Transverse colon (tissue), 4 donors: ENCODE results near the gene RIPOR3. TPM values are rescaled to one million over a fixed set of nuclear protein-coding genes. Genes with fewer than 3 reads are reported as not detected.
A peak's percentile ranks its signal among the peaks of the same experiment; 100 is the strongest.

Source experiments
- DNase-seq: peaks from one replicate; pipeline ENCODE4 v3.0.0-alpha.2; 2019
- H3K27ac ChIP-seq, 4 donors: fragments of 200-600 bp; sonication (generic); 2 replicates each; pipeline ENCODE4 v1.5.1; 2016 to 2018; ENCODE audit warnings: inconsistent platforms in 4 of 4
- H3K27me3 ChIP-seq: fragments of 200-600 bp; sonication (generic); 2 replicates; pipeline ENCODE4 v1.5.1; 2017; ENCODE audit warnings: inconsistent platforms
- H3K36me3 ChIP-seq, 4 donors: fragments of 200-600 bp; sonication (generic); 2 replicates each; pipeline ENCODE4 v1.5.1; 2017 to 2019; ENCODE audit warnings: inconsistent platforms in 4 of 4
- H3K4me1 ChIP-seq, 4 donors: fragments of 200-600 bp; sonication (generic); 2 replicates each; pipeline ENCODE4 v1.5.1; 2017 to 2020; ENCODE audit warnings: inconsistent platforms in 4 of 4
- H3K4me3 ChIP-seq, 4 donors: fragments of 200-600 bp; sonication (generic); 1 replicate in 1 of 4; 2 replicates in 3 of 4; pipeline versions ENCODE4 v1.5.1 to v1.6.1; 2017 to 2019; ENCODE audit warnings: inconsistent platforms in 4 of 4
- H3K9me3 ChIP-seq, 2 donors: fragments of 200-600 bp; sonication (generic); 2 replicates each; pipeline ENCODE4 v1.5.1; 2017 to 2019; ENCODE audit warnings: inconsistent platforms in 2 of 2
- CTCF ChIP-seq, 5 experiments: fragments of 200-600 bp in 3 of 5; fragments of 450-650 bp in 2 of 5; sonication (generic) in 3 of 5; IDR thresholded peaks; 1 replicate in 2 of 5; 2 replicates in 3 of 5; pipeline ENCODE4 v1.5.1; 2016 to 2017; ENCODE audit warnings: antibody characterized with exemption in 5 of 5, inconsistent platforms in 3 of 5, mild to moderate bottlenecking in 2 of 5, moderate library complexity in 1 of 5
- EP300 ChIP-seq: sonication (generic); formaldehyde crosslinking; IDR thresholded peaks from one replicate; pipeline ENCODE4 v1.6.1; 2017; ENCODE audit warnings: antibody characterized with exemption, low read depth
- POLR2A ChIP-seq: fragments of 450-650 bp; IDR thresholded peaks from one replicate; pipeline ENCODE4 v1.6.1; 2016; ENCODE audit warnings: antibody characterized with exemption, mild to moderate bottlenecking, moderate library complexity
- POLR2AphosphoS5 ChIP-seq, 3 donors: sonication (generic); formaldehyde crosslinking; IDR thresholded peaks; one replicate each; pipeline ENCODE4 v1.6.1; 2016; ENCODE audit warnings: antibody characterized with exemption in 3 of 3
- WGBS, 2 donors: methylation state at CpG; one replicate each; pipeline ENCODE4 v1.1.5; 2018; ENCODE audit warnings: low coverage in 1 of 2; 5-methylcytosine and 5-hydroxymethylcytosine counted together
- in situ Hi-C, 4 donors: fragments of 200-750 bp; cut with MboI; loops; one replicate each; pipeline versions ENCODE4 v1.15.0 to v1.15.1; 2017; ENCODE audit warnings: low sequenced_read_pairs in 3 of 4, low pct_ligation_motif_present in 1 of 4, low pct_unique_long_range_greater_than_20kb in 1 of 4
- intact Hi-C: fragments of 100-400 bp; cut with DNase I; formaldehyde crosslinking; loops from one replicate; pipeline ENCODE4 v1.15.1; 2023; ENCODE audit warnings: low total_unique reads
- total RNA-seq, 4 donors: library from RNA; depleted of rRNA; stranded (reverse); fragments of >200 nt; gene quantifications; one replicate each; pipeline ENCODE4 v1.1.0, GENCODE V29; 2016

RIPOR3 gene
- total RNA-seq, 4 donors from 2014 or later: 4.6 to 15.7 (median 8.7) TPM

DNA sequence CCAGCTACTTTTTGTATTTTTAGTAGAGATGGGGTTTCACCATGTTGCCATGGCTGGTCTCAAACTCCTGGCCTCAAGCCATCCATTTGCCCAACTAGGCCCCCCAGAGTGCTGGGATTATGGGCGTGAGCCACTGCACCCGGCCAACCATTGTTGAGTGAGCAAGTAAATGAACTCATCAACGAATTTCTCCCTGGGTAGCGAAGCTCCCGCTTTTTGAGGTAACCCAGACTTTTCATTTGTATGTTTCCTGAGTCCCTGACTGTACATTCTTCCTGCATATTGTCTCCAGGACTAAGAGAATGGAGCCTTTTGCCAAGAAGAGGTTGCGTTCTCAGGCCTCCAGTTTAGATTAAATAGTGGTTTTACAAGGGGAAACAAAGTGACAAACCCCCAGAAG is 36.4 kb downstream of the RIPOR3 start:
- H3K27ac ChIP-seq: peak overlapping the region; percentile 81 to 86 (median 84)
- intact Hi-C loops: no loop called here
- no peaks in the 10 kb centered on the region for H3K9me3 ChIP-seq
- peak overlapping the region in 1 of 4 donors; percentile 16 for H3K4me3 ChIP-seq
- H3K27me3 ChIP-seq: no peaks in the 10 kb centered on the region
- in situ Hi-C loops: no loop called here
- 60 to 73% methylated on average over 3 to 6 of the region's 6 CpGs for WGBS, 2 donors
- peaks cover 0 to 33% (median 10%) of the 10 kb centered on the region in 4 donors for H3K4me1 ChIP-seq
- TF ChIP-seq CTCF (IDR thresholded peaks at IDR 0.05) (no peak), POLR2AphosphoS5 (IDR thresholded peaks at IDR 0.05) (no peak), EP300 (no peak), POLR2A (no peak)
- no peaks in the 10 kb centered on the region for H3K36me3 ChIP-seq
- DNase-seq: no peak

DNA sequence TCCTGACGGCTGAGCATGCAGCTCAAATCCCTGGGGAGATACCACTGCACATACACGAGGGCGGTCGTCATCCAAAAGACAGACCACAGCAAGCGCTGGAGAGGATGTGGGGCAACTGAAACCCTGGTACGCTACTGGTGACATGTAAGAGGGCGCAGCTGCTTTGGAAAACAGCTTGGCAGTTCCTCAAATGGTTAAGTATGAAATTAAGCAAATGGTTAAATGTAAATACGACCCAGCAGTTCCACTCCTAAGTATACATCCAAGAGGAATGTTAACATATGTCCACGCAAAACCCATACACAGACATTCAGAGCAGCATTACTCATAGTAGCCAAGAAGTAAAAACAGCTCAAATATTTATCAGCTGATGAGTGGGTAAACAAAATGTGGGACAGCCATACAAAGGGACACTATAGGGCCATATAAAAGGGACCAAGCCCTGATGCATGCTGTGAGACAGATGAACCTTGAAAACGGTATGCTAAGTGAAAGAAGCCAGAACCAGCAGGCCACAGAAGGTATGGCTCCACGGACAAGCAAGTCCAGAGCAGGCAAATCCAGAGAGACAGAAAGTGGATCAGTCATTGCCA is 38.5 kb downstream of the RIPOR3 start:
- Histone ChIP-seq H3K27me3 (no peaks in the 10 kb centered on the region), H3K27ac (peak overlapping the region; percentile 6 to 84 (median 36)), H3K4me3 (no peak overlapping the region), H3K36me3 (no peaks in the 10 kb centered on the region), H3K9me3 (no peaks in the 10 kb centered on the region), H3K4me1 (peaks cover 0 to 23% (median 3%) of the 10 kb centered on the region in 4 donors)
- in situ Hi-C loops: no loop called here
- TF ChIP-seq EP300: no peak
- no peak for TF ChIP-seq CTCF (IDR thresholded peaks at IDR 0.05)
- TF ChIP-seq POLR2A: no peak
- TF ChIP-seq POLR2AphosphoS5 (IDR thresholded peaks at IDR 0.05): no peak
- DNase-seq: no peak
- intact Hi-C loops: no loop called here
- WGBS, 2 donors: 52 to 69% methylated on average over 2 to 11 of the region's 11 CpGs

DNA sequence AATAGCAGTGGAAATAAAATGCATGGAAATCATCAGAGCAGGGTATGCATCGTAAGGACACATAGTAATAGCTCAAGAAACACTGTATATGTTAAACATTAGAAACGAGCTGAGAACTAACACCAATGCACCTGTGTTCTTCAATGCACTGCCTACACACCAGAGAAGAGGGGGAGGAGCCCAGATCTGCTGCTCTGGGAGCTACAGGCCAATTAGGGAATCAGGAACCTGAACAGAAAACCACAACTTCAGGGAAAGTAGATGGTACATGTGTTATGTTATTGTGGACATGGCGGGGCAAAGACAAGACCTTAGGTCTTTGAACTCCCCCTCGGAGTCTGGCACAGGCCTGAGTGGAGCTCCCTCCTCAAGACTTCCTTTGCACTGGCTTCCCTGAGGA is 39.7 kb downstream of the RIPOR3 start:
- Histone ChIP-seq H3K27me3 (no peaks in the 10 kb centered on the region), H3K27ac (peak overlapping the region in 1 of 4 donors; percentile 6)
- DNase-seq: no peak

DNA sequence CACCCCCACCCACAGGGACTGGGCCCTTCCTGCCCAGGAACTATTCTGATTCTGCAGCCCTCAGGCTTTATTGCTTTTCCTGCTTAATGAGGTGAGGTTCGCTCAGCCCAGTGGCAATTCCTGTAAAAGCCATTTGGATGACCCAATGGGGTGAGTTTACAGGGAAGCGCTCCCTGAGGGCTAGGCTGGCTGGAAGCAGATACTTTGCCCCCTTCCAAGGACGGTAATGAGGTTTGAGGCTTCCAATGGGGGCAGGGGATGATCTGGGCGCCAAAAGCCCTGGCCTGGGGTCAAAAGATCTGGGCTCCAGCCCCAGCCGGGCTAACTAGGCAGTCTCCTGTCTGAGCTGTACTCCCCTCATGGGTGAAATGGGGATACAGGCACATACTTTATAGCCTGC is 41.8 kb downstream of the RIPOR3 start:
- intact Hi-C loops (no loop called here), in situ Hi-C loops (no loop called here)
- DNase-seq: no peak
- Histone ChIP-seq H3K4me3 (no peak overlapping the region), H3K9me3 (no peaks in the 10 kb centered on the region), H3K36me3 (no peaks in the 10 kb centered on the region), H3K4me1 (peaks cover 4 to 20% (median 8%) of the 10 kb centered on the region in 4 donors), H3K27me3 (no peaks in the 10 kb centered on the region), H3K27ac (peak overlapping the region in 1 of 4 donors; percentile 15)
- no peak for TF ChIP-seq POLR2A
- no peak for TF ChIP-seq POLR2AphosphoS5 (IDR thresholded peaks at IDR 0.05)
- no peak for TF ChIP-seq CTCF (IDR thresholded peaks at IDR 0.05)
- TF ChIP-seq EP300: no peak
- WGBS, 2 donors: 84% methylated on average over 5 of the region's 5 CpGs; no CpG with 5 or more reads in 1 of the 2 donors

More for the DNA sequence above, 39.7 kb downstream of the RIPOR3 start:
- peaks cover 0 to 23% (median 3%) of the 10 kb centered on the region in 4 donors for H3K4me1 ChIP-seq
- no peak for TF ChIP-seq CTCF (IDR thresholded peaks at IDR 0.05)
- no peak for TF ChIP-seq EP300
- no peak for TF ChIP-seq POLR2A
- TF ChIP-seq POLR2AphosphoS5 (IDR thresholded peaks at IDR 0.05): no peak
- no peaks in the 10 kb centered on the region for H3K9me3 ChIP-seq
- H3K4me3 ChIP-seq: no peak overlapping the region
- in situ Hi-C loops: no loop called here
- intact Hi-C loops: no loop called here
- H3K36me3 ChIP-seq: no peaks in the 10 kb centered on the region
- WGBS, 2 donors: 74 to 84% methylated on average over 3 to 4 of the region's 4 CpGs
